Peyer's patch (tissue), 4 donors: ENCODE data around the gene RAB20. TPM values are rescaled to one million over a fixed set of nuclear protein-coding genes. Genes with fewer than 3 reads are reported as not detected.

ENCODE experiments used
- DNase-seq, 3 donors: peaks; one replicate each; pipeline ENCODE4 v3.0.0-alpha.2; 2017 to 2019
- H3K27ac ChIP-seq, 4 donors: fragments of 200-600 bp; sonication (generic); one replicate each; pipeline ENCODE4 v1.5.1; 2016 to 2019
- H3K27me3 ChIP-seq, 2 donors: fragments of 200-600 bp; sonication (generic); one replicate each; pipeline ENCODE4 v1.5.1; 2019
- H3K36me3 ChIP-seq, 3 donors: fragments of 200-600 bp; sonication (generic); one replicate each; pipeline ENCODE4 v1.5.1; 2016 to 2019
- H3K4me1 ChIP-seq, 4 donors: fragments of 200-600 bp; sonication (generic); one replicate each; pipeline ENCODE4 v1.5.1; 2016 to 2019
- H3K4me3 ChIP-seq, 4 donors: fragments of 200-600 bp; sonication (generic); 1 replicate in 3 of 4; 2 replicates in 1 of 4; pipeline ENCODE4 v1.5.1; 2016 to 2019; ENCODE audit warnings: mild to moderate bottlenecking in 1 of 4
- H3K9me3 ChIP-seq, 4 donors: fragments of 200-600 bp; sonication (generic); one replicate each; pipeline ENCODE4 v1.5.1; 2016 to 2019; ENCODE audit warnings: mild to moderate bottlenecking in 1 of 4
- CTCF ChIP-seq, 6 experiments: fragments of 450-650 bp in 4 of 6; fragments of 200-600 bp in 2 of 6; sonication (generic) in 1 of 6; IDR thresholded peaks; one replicate each; pipeline ENCODE4 v1.5.1; 2017 to 2019; ENCODE audit warnings: antibody characterized with exemption in 6 of 6, mild to moderate bottlenecking in 3 of 6, moderate library complexity in 1 of 6
- POLR2A ChIP-seq, 2 donors: fragments of 450-650 bp; IDR thresholded peaks; one replicate each; pipeline ENCODE4 v1.5.1; 2017; ENCODE audit warnings: antibody characterized with exemption in 2 of 2, mild to moderate bottlenecking in 2 of 2, moderate library complexity in 2 of 2
- total RNA-seq, 4 donors: library from RNA; depleted of rRNA; stranded (reverse); fragments of >200 nt; gene quantifications; one replicate each; pipeline ENCODE4 v1.1.0, GENCODE V29; 2016

RAB20 gene
- total RNA-seq, 4 donors from 2014 or later, result 15.7 to 69.1 (median 62.2) TPM

DNA sequence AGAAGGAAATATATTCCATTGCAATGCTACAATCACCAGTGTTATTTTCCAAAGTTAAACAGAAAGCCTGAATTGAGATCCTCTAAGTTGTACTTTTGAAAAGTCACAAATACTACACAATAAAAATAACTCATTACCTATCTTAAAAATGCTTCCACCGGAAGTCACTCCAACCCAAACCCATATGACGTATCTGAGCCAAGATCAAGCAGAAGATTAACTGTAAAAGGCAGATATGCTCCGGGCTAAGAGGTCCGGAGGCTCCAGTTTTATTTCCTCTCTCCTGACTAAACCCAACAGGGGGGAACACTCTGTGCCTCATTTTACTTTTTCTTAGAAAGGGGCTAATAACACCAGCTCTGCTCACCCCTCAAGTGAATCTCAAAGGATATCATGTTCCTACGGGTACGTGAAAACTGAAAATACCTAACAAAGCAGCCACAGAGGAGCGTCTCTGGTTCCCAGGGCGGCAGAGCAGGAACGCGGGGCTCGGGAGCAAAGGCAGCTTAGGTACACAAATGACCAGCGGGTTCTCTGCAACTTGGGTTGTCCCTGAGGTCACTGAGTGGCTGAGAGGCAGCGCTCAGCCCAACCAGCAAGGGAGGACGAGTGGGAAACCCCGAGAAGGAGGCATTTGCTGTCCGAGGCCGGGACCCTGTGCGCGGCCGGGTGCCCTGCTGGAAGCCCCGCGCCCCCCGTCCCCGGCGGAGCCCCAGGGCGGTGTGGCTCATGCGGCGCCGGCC lies 750 bp downstream of the RAB20 start:
- TF ChIP-seq POLR2A (IDR thresholded peaks at IDR 0.05), result peak in 1 of 2 donors; percentile 33
- no peak for TF ChIP-seq CTCF (IDR thresholded peaks at IDR 0.05)
- Histone ChIP-seq H3K4me1 (peaks cover 0 to 48% (median 7%) of the 10 kb centered on the region in 4 donors), H3K4me3 (peak overlapping the region; percentile 52 to 81 (median 66)), H3K27me3 (no peaks in the 10 kb centered on the region), H3K36me3 (peaks cover 0 to 8% (median 0%) of the 10 kb centered on the region in 3 donors), H3K27ac (peak overlapping the region; percentile 80 to 95 (median 88)), H3K9me3 (no peaks in the 10 kb centered on the region)
- DNase-seq, result no peak

DNA sequence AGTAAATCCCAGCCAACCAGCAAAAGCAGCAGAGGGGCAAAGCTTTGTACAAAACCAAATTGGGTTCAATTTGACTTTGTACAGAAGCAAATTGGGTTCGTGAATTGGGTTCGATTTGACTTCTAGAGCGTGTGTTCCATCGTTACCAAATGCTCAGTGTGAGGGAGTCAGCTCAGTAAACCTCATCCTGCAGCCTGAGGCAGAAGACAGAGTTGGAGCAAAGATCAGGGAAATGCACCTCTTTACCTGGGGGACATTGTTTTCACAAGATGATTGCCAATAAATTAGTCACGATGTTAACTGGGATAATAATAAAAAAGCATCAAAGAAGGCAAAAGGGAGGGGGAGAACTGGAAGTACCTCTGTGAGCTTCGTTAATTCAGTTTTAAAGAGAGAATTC lies 1.5 kb downstream of the RAB20 start:
- TF ChIP-seq POLR2A (IDR thresholded peaks at IDR 0.05) (peak; percentile 5 to 29), CTCF (IDR thresholded peaks at IDR 0.05) (no peak)
- H3K4me3 ChIP-seq, result peak overlapping the region; percentile 52 to 81 (median 66)
- peaks cover 0 to 52% (median 7%) of the 10 kb centered on the region in 4 donors for H3K4me1 ChIP-seq
- peak overlapping the region; percentile 80 to 95 (median 88) for H3K27ac ChIP-seq
- H3K27me3 ChIP-seq, result no peaks in the 10 kb centered on the region
- no peak for DNase-seq
- H3K36me3 ChIP-seq, result peaks cover 0 to 8% (median 0%) of the 10 kb centered on the region in 3 donors
- H3K9me3 ChIP-seq, result no peaks in the 10 kb centered on the region

- TF ChIP-seq POLR2A (IDR thresholded peaks at IDR 0.05), result peak; percentile 23 to 38
- peak in 2 of 6 experiments; percentile 7 to 28 for TF ChIP-seq CTCF (IDR thresholded peaks at IDR 0.05)
- Histone ChIP-seq H3K4me1 (peaks cover 0 to 52% (median 7%) of the 10 kb centered on the region in 4 donors), H3K27me3 (no peaks in the 10 kb centered on the region), H3K4me3 (peak overlapping the region; percentile 12 to 81 (median 66)), H3K36me3 (peaks cover 0 to 8% (median 0%) of the 10 kb centered on the region in 3 donors), H3K27ac (peak overlapping the region; percentile 80 to 95 (median 88)), H3K9me3 (no peaks in the 10 kb centered on the region)
- peak in 2 of 3 donors; percentile 72 to 75 for DNase-seq
Observed at GRCh38 chr13:110559429-110559943, 2.0 kb downstream of the RAB20 start.

- DNase-seq, result peak in 1 of 3 donors; percentile 46
- Histone ChIP-seq H3K36me3 (peaks cover 0 to 8% (median 0%) of the 10 kb centered on the region in 3 donors), H3K27me3 (no peaks in the 10 kb centered on the region), H3K9me3 (no peaks in the 10 kb centered on the region), H3K4me1 (peaks cover 0 to 47% (median 5%) of the 10 kb centered on the region in 4 donors), H3K4me3 (no peak overlapping the region), H3K27ac (peak overlapping the region in 1 of 4 donors; percentile 13)
- TF ChIP-seq CTCF (IDR thresholded peaks at IDR 0.05) (no peak), POLR2A (IDR thresholded peaks at IDR 0.05) (no peak)
Observed at GRCh38 chr13:110557610-110558305, 3.8 kb downstream of the RAB20 start.

DNA sequence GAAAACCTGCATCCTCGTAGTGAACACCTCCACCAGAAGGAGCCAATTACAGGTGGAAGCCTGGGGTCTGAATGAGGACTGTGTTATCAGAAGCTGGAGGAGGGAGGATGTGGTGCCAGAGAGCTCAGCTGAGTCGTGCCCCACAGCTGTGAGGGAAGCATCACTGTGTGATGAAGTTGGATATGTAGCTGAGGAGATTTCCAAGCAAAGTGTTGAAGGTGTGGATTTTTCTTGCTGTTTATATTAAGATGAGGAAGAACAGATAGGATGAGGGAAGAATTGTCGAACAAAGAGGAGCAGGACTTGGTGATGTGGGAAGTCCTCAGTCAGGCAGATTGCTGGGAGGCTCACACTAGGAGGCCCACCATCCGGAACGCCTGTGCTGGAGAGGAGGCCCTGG lies 4.4 kb downstream of the RAB20 start:
- Histone ChIP-seq H3K9me3 (no peaks in the 10 kb centered on the region), H3K4me3 (no peak overlapping the region), H3K27me3 (no peaks in the 10 kb centered on the region), H3K4me1 (peaks cover 0 to 44% (median 4%) of the 10 kb centered on the region in 4 donors), H3K27ac (peak overlapping the region in 2 of 4 donors; percentile 32 to 46), H3K36me3 (peaks cover 0 to 8% (median 0%) of the 10 kb centered on the region in 3 donors)
- DNase-seq, result no peak
- TF ChIP-seq POLR2A (IDR thresholded peaks at IDR 0.05) (no peak), CTCF (IDR thresholded peaks at IDR 0.05) (no peak)
